Limb (tissue), 2 donors: Measurements from ENCODE around the gene NSD1.
"Not testable (repeated sequence)": the region's sequence is repeated elsewhere in the genome, so short reads cannot be mapped to it uniquely, and the experiment has no call there.

Experiments used
- DNase-seq, 2 donors: peaks; one replicate each; pipeline ENCODE4 v3.0.0-alpha.2; 2016; ENCODE audit errors: extremely low spot score in 2 of 2

The NSD1 gene

DNA sequence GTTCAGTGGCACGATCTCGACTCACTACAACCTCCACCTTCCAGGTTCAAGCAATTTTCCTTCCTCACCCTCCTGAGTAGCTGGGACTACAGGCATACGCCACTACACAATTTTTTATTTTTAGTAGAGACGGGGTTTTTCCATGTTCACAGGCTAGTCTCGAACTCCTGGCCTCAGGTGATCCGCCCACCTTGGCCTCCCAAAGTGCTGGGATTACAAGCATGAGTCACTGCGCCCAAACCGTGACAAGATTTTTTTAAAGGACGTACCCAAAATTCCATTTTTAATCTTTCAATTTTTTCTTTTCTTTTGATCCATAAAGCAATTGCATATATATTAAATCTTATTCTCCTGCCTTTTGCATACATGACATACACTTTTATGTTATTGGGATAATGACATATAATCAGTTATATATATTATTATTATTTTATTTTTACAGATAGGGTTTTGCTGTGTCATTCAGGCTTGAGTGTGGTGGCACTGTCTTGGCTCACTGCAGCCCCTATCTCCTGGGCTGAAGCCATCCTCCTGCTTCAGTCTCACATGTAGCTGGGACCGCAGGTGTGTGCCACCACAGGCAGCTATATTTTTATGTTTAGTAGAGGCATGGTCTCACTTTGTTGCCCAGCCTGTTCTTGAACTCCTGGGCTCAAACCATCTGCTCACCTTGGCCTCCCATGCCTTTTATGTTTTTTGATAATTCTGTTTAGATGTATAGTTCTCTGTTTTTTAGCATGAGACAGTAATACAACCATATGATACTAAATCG is 98.1 kb downstream of the NSD1 start:
- DNase-seq = no peak

DNA sequence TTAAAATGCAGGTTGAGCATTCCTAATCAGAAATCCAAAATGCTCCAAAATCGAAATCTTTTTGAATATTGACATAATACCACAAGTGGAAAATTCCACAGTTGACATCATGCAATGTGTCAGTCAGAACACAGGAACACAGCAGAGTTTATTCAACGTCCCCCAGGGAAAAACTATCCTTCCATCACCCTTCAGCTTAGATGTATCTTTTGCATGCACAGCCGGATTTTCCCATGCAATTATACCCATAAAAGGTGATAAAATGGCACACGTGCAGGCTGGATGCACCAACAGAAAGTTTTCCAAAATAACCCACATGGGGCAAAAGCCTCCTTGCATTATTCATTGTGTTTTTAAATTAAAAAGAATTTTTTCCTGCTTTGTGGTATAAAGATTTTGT is 98.8 kb downstream of the NSD1 start:
- no peak for DNase-seq

DNA sequence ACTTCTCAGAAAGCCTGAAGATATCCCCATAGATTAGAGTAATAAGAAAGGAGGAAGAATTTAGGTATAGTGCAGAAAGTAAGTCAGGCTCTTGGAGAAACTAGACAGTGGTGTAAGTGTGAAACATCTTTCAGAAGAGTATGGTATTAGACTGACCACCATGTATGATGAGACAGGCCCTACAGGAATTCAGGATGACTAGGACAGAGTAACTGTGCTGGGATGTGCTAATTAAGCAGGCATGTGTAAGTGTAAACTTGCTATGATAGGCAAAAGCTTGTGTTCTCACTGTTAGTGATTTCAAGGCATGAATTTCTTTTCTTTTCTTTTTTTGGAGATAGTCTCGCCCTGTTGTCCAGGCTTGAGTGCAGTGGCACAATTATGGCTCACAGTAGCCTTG is 99.2 kb downstream of the NSD1 start:
- DNase-seq = no peak

DNA sequence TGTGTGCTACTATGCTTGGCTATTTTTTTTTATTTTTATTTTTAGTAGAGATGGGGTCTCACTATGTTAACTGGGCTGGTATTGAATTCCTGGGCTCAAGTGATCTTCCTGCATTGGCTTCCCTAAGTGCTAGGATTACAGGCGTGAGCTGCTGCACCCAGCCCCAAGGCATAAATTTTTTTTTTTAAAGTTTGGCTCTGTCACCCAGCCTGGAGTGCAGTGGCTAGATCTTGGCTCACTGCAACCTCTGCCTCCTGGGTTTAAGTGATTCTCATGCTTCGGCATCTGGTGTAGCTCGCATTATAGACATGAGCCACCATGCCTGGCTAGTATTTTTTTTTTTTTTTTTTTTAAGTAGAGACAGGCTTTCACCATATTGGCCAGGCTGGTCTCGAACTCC is 99.6 kb downstream of the NSD1 start:
- DNase-seq = no peak

DNA sequence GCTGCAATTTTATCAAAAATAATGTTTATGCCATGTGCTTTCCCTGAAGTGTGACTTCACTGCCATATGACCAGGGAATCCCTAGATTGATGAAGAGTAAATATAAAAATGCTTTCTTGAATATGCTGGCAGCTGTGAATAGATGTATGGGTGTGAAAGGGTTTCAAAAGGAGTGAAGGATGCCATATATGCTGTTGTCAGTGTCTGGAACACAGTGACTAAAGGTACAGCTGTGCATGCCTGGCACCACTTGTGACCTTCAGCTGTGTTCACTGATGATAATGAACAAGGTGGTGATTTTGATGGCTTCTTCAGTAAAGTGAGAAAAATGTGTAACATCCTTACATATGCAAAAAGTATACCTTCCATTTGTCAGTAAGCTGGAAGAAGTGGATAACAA is 100.2 kb downstream of the NSD1 start:
- no peak for DNase-seq

DNA sequence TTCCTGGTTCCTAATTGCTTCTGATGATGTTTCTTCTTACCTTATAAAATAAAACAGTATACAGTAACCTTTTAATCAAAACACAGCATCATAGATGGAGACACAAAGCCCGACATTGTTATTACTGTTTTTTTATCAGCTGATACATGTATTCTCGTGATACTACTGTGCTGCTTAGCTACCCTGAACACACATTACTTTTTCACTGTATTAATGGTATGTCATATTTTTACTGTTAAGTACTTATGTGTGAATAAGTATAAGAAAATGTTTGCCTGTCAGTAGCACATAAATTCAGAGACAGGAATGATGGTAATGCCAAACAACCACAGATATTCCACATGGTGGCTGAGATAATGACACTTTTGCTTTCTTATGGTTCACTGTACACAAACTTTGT is 101.3 kb downstream of the NSD1 start:
- no peak for DNase-seq

DNA sequence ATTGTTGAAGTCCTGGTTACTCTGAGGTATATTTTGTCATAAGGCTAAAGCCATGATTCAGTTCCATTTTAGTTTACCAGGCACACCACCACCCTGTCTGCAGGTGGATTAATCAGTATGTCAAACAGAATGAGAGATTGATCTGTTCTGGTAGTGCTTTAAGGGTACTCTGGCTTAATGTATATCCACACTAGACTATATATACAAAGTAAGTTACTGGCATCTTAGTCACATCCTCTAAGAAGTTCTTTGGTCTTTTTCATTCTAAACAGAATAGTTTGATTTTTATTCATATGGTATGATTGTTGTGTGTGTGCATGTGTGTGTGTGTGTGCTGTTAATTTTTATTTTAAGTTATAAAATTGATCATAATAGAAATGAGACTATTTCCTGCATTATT is 108.2 kb downstream of the NSD1 start:
- no peak for DNase-seq

DNA sequence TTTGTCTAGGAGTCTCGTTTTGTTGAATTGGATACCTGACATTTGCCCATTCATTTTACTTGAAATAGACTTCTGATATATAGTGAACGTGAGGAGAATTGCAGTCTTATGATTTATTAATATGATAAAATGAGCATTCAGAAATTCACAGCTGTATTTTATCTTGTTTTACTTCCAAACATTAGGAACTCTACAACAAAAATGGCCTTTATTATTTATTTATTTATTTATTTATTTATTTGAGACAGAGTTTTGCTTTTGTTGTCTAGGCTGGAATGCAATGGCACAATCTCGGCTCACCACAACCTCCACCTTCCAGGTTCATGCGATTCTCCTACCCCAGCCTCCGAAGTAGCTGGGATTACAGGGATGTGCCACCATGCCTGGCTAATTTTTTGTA is 108.7 kb downstream of the NSD1 start:
- no peak for DNase-seq

DNA sequence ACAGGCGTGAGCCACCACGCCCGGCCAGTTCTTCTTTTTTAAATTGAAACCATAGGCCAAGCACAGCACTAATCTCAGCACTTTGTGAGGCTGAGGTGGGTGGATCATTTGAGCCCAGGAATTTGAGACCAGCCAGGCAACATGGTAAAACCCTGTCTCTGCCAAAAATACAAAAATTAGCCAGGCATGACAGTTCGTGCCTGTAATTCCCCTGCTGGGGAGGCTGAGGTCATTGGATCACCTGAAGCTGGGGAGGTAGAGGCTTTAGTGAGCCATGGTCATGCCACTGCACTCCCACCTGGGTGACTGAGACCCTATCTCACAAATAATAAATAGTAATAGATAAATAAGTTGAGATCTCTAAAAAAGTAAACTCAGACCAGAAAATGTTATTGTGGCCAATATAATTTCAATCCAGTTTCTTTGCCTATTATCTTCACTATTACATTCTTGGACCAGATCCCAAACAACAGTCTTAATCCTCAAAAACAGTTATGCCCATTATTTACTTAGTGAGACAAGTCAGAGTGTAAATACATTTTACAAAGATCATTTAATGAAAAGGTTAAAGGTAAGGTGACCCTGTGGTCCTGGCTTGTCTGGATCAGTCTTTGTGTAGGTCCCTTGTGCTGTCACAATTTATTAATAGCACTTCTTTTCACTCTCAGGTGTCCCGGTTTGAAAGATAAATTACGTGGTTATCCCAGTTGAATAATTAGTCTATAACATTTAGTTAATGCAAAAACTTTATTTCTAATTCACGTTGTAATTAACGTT is 116.4 kb downstream of the NSD1 start:
- no peak for DNase-seq

DNA sequence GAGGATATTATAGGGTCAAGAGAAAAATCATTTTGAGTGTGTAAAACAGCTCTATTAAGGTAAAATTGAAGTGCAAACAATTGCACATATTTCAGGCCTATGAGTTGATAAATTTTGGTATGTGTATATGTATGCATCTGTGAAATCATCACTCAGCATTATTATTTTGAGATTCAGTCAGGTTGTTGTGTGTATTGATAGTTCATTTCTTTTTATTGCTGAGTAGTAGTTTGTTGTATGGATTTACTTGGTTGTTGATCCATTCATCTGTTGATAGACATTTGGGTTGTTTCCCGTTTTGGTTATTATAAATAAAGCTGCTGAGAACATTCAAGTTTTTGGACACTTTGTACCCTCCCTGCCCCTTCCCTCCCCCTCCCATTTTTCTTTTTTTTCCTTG is 119.7 kb downstream of the NSD1 start:
- DNase-seq = no peak

DNA sequence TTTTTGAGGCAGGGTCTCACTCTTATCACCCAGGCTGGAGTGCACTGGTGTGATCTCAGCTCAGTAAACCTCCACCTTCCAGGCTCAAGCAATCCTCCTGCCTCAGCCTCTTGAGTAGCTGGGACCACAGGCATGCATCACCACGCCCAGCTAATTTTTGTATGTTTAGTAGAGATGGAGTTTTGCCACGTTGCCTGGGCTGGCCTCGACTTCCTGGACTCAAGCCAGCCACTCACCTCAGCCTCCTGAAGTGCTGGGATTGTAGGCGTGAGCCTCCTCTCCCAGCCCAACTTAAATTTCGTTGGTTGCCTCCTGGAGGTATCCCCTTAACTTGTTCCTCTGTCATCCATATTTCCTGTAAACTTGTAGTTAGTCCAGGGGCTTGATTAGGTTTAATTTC is 122.7 kb downstream of the NSD1 start:
- no peak for DNase-seq

DNA sequence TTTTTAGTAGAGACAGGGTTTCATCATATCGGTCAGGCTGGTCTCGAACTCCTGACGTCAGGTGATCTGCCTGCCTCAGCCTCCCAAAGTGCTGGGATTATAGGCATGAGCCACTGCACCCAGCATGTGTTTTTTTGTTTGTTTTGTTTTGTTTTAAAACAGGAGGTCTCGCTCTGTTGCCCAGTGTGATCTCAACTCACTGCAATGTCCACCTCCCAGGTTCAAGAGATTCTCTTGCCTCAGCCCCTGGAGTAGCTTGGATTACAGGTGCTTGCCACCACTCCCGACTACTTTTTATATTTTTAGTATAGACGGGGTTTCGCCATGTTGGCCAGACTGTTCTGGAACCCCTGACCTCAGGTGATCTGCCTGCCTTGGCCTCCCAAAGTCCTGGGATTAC is 125.1 kb downstream of the NSD1 start:
- not testable (repeated sequence) for DNase-seq

DNA sequence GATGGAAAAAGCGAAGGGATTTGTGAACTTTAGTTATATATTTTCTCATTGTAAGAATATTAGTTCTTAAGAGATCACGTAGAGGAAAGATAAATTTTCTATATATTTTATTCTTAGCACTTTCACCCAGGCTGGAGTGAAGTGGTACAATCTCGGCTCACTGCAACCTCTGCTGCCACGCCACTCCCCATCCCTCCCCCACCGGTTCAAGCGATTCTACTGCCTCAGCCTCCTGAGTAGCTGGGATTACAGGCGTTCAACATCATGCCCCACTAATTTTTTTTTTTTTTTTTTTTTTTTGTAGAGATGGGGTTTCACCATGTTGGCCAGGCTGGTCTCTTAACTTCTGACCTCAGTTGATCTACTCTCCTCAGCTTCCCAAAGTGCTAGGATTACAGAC is 127.4 kb downstream of the NSD1 start:
- no peak for DNase-seq

DNA sequence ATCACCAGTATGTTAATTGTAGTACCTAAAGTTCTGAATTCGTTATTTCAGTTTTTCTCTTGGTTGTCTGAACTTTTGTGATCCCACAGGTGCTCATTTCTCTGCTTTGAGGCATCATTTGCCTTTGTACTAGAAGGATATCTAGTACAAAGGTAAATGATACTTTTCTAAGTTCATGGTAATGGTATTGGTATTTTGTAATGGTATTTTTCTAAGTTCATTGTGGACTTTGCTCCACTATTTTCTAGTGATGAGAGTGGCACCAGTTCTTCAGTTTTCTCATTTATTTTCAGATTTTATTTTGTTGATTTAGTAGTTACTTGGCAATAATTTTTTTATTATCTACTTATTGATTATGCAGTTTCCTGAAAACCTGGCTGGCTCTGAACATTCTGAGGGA is 127.9 kb downstream of the NSD1 start:
- DNase-seq = no peak

DNA sequence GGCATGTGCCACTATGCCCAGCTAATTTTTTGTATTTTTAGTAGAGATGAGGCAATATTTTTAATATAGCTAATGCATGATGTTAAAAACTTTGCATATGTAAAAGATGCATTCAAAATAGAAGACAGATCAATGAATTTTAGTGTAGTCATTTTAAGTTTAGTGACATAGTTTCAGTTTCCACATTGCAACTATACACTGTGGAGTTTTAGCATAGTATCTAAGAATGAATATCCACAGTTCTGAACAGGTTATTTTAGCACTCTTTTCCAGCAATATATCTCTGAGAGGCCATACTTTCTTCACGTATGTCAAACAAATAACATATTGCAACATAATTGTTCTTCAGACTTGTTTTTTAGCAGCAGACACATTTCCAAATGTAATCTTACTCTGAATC is 130.6 kb downstream of the NSD1 start:
- no peak for DNase-seq

DNA sequence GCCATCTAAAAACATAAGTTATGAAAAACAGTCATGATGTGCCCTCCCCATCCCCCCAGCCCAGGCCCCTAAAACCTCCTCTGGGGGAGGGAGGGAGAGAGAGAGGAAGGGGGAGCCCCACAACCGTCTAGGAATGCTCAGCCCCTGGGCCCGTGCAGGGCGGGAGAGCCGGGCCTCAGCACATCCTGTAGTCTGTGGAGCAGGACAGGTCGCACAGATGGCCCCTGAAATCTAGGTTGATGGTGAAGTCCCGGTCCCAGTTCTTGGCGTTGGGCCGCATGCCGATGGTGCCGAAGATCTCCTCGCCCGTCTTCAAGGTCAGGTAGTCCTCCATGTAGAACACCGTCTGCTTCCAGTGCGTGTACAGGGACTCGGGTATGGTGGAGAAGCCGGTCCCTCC is 131.8 kb downstream of the NSD1 start:
- DNase-seq = no peak

DNA sequence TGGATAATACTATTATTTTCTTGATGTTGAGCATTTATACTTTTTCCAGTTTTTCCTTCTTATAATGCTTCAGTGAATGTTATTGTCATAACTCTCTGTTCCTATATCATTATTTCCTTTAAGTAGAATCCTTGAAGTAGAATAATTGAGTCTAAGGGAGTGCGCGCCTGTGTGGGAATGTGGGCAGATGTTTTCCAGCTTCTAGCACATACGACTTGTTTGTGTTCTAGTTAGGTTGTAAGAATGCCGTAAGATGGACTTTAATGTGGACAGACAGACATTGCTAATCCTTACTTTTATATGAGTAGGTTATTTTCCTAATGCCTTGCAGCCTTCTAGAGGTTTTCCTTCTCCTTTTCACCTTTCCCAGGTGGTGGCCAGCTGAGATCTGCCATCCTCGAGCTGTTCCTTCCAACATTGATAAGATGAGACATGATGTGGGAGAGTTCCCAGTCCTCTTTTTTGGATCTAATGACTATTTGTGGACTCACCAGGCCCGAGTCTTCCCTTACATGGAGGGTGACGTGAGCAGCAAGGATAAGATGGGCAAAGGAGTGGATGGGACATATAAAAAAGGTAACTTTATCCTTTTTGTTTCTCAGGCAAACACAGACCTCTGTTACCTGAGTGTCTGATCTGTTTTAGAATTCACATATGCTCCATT is 135.8 kb downstream of the NSD1 start:
- DNase-seq = no peak

DNA sequence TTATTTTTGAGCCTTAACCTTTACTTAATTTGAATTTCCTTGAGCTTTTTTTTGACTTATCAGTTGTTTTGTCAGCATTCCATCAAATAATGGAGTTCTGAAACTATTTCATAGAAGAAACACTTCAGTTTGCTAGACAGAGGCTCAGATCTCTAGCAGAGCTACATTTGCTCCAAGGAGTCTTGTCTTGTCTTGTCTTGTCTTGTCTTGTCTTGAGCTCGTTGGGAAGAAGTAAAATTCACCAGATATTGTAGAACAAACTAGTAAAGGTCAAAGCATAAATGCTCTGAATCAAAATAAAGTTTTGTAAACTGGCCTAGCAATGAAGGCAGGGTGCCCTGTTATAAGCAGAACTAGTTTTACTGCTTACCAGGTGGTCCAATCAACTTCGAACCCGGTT is 136.4 kb downstream of the NSD1 start:
- DNase-seq = no peak

DNA sequence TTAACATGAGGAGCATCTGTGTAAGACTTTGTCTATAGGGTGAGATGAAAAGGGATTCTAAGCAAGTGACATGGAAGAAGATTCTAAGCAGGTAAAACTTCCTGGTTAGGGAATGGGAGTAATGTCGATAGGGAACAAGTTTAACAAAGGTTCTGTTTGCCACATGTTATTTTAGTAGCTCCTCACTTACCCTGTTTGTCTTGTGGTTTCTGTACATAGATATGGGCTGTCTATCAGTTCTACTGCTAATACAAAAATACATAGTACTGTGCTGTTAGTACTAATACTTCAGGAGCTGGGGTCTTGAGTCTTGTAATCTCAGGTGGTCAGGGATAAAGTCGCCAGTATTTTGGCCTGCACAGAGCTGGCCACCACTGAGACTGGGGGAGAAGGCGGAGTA is 137.1 kb downstream of the NSD1 start:
- DNase-seq = no peak

DNA sequence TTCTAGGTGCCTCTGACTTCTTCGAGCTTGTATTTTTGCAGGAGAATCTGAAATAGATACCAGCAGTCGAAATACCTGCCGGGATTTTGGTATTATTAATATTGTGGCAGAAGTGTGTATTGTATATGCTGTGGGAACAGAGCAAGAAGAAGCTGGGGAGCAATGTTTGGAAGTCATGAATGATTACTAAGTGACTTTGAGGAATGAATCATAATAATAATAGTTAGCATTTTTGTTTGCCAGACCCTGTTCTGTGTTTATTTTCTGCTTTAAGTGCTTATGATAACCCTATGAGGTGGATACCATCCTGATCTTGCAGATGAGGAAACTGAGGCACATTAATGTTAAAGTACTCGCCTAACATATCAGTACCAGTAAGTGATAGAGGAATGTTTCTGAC is 137.5 kb downstream of the NSD1 start:
- no peak for DNase-seq

DNA sequence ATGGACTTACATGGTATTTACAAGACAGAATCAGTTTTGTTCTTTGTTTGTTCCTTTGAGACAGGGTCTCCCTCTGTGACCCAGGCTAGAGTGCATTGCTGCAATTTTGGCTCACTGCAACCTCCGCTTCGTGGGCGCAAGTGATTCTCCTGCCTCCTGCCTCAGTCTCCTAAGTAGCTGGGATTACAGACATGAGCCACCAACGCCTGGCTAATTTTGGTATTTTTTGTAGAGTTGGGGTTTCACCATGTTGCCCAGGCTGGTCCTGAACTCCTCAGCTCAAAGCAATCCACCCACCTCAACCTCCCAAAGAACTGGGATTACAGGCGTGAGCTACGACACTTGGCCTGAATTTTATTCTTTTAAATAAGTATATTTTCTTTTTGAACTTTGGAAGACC is 142.3 kb downstream of the NSD1 start:
- no peak for DNase-seq

DNA sequence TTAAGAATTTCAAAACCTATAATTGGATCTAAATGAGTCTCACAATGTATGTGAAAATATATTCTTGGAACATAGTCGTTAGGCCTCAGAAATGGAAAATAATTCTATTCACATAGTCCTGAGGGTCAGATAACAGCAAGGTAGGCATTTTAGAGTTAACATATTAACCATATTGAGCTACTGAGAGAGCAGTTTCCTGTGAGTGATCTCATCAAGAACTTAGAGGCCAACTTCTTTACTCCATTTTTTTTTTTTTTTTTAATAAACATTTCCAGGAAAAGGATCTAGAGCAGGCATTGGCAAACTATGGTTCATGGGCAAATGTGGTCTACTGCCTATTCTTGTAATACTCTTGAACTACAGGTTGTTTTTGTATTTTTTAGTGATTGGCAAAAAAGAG is 143.3 kb downstream of the NSD1 start:
- no peak for DNase-seq

DNA sequence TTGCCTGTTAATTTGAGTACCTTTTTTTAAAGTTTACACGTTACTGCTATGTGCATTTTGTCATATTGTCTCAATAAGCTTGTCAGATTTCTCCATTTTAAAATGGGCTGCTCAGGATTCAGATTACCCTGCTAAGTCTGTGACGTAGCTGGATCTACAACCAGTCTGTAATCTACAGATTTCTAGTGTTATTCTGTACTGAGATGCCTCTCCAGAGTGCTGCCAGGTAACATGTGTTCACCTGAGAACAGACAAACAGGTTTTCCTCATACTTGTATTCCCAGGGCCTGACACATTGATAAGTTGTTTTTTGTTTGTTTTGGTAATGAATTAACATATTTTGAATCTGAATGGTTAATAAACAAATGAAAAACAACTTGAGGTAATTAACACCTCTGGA is 154.6 kb downstream of the NSD1 start:
- DNase-seq = no peak
